PC-3 (cell line): ENCODE data around the gene THSD1.

ENCODE experiments used
- EZH2 ChIP-seq: fragments of 300-600 bp; sonication (generic); IDR thresholded peaks from one replicate; pipeline ENCODE4 v1.6.1; 2017; ENCODE audit warnings: antibody characterized with exemption, mild to moderate bottlenecking, low read length; ENCODE audit not compliant: unreplicated experiment
- EZH2phosphoT487 ChIP-seq: fragments of 300-600 bp; sonication (generic); IDR thresholded peaks from 2 replicates; pipeline ENCODE4 v1.6.1; 2018; ENCODE audit warnings: mild to moderate bottlenecking, antibody characterized with exemption, low read length, borderline replicate concordance
- TF ChIP-seq, protein P1 (sequence below): fragments of 300-600 bp; sonication (generic); conservative IDR thresholded peaks from 2 replicates; pipeline ENCODE4 v1.5.1; 2017; ENCODE audit warnings: antibody characterized with exemption, low read depth, mild to moderate bottlenecking, low read length

DNA sequence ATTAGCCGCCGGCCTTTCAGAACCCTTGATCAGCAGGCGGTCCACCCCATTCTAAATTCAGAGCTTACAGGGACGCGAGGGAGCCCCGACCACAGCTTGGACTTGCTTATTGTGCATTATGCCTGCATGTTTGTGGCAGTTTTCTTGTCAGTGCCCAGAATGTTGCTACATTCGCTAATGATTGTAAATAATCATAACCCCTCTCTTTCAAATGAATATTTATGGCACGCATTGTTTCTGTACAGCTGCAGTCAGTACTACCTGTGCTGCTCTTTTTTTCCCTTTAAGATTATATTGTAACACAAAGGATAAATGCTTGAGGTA, 44.8 kb upstream of the THSD1 start:
- TF ChIP-seq, protein P1, sequence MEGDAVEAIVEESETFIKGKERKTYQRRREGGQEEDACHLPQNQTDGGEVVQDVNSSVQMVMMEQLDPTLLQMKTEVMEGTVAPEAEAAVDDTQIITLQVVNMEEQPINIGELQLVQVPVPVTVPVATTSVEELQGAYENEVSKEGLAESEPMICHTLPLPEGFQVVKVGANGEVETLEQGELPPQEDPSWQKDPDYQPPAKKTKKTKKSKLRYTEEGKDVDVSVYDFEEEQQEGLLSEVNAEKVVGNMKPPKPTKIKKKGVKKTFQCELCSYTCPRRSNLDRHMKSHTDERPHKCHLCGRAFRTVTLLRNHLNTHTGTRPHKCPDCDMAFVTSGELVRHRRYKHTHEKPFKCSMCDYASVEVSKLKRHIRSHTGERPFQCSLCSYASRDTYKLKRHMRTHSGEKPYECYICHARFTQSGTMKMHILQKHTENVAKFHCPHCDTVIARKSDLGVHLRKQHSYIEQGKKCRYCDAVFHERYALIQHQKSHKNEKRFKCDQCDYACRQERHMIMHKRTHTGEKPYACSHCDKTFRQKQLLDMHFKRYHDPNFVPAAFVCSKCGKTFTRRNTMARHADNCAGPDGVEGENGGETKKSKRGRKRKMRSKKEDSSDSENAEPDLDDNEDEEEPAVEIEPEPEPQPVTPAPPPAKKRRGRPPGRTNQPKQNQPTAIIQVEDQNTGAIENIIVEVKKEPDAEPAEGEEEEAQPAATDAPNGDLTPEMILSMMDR, result peak; percentile 22; the same call in 1 of the 2 replicates
- no peak for TF ChIP-seq EZH2
- no peak for TF ChIP-seq EZH2phosphoT487
